ENCODE results near the gene DPYSL5.

The DPYSL5 gene

GRCh38 chr2:26994983-26995382, 147.1 kb downstream of the DPYSL5 start:
- no peak for TF ChIP-seq ZNF274 (IDR thresholded peaks at IDR 0.05; ENCODE audit: low read depth, low read length)

GRCh38 chr2:26997394-26997793, 149.5 kb downstream of the DPYSL5 start:
- TF ChIP-seq ZNF274 (IDR thresholded peaks at IDR 0.05; ENCODE audit: low read depth, low read length), result no peak

More at GRCh38 chr2:26994983-26995382, 147.1 kb downstream of the DPYSL5 start:
- H3K4me3 ChIP-seq (ENCODE audit: low read length), result no peak overlapping the region

GRCh38 chr2:26998323-26998722, 150.4 kb downstream of the DPYSL5 start:
- no peak overlapping the region for H3K4me3 ChIP-seq (ENCODE audit: low read length)
- no peak for TF ChIP-seq ZNF274 (IDR thresholded peaks at IDR 0.05; ENCODE audit: low read depth, low read length)

More at GRCh38 chr2:26997394-26997793, 149.5 kb downstream of the DPYSL5 start:
- H3K4me3 ChIP-seq (ENCODE audit: low read length), result no peak overlapping the region

Measured in GM08714 (cell line).